Uterus (tissue), 4 donors: Measurements from ENCODE around the gene TMEM201. TPM values are rescaled to one million over a fixed set of nuclear protein-coding genes. Genes with fewer than 3 reads are reported as not detected.
A peak's percentile ranks its signal among the peaks of the same experiment; 100 is the strongest.

ENCODE experiments used
- DNase-seq, 2 donors: peaks; one replicate each; pipeline ENCODE4 v3.0.0-alpha.2; 2019 to 2020
- H3K27ac ChIP-seq, 2 donors: fragments of 200-600 bp; sonication (generic); 1 replicate in 1 of 2; 2 replicates in 1 of 2; pipeline ENCODE4 v1.5.1; 2016 to 2018
- H3K27me3 ChIP-seq, 2 donors: fragments of 200-600 bp; sonication (generic); one replicate each; pipeline ENCODE4 v1.5.1; 2018 to 2019; ENCODE audit warnings: control low read depth in 1 of 2
- H3K36me3 ChIP-seq, 2 donors: fragments of 200-600 bp; sonication (generic); one replicate each; pipeline ENCODE4 v1.5.1; 2019; ENCODE audit warnings: control low read depth in 1 of 2
- H3K4me1 ChIP-seq, 2 donors: fragments of 200-600 bp; sonication (generic); one replicate each; pipeline ENCODE4 v1.5.1; 2018 to 2019; ENCODE audit warnings: control low read depth in 1 of 2
- H3K4me3 ChIP-seq, 2 donors: fragments of 200-600 bp; sonication (generic); 1 replicate in 1 of 2; 2 replicates in 1 of 2; pipeline ENCODE4 v1.5.1; 2018 to 2019; ENCODE audit warnings: mild to moderate bottlenecking in 1 of 2
- H3K9me3 ChIP-seq, 2 donors: fragments of 200-600 bp; sonication (generic); one replicate each; pipeline ENCODE4 v1.5.1; 2019; ENCODE audit warnings: control low read depth in 1 of 2
- POLR2A ChIP-seq, 2 donors: fragments of 450-650 bp; IDR thresholded peaks; one replicate each; pipeline ENCODE4 v1.6.1; 2016; ENCODE audit warnings: antibody characterized with exemption in 2 of 2, mild to moderate bottlenecking in 1 of 2, moderate library complexity in 1 of 2
- intact Hi-C: fragments of 100-400 bp; cut with DNase I; formaldehyde crosslinking; loops from one replicate; pipeline ENCODE4 v1.15.1; 2023; ENCODE audit warnings: low total_unique reads
- total RNA-seq, 4 donors: library from RNA; depleted of rRNA in 3 of 4; stranded (reverse); fragments of >200 nt in 3 of 4; gene quantifications; one replicate each; pipeline versions ENCODE4 v1.1.0 to v1.2.4, GENCODE V29; 2014 to 2023
- TF ChIP-seq, protein P1 (sequence below), 4 experiments: fragments of 200-600 bp in 2 of 4; fragments of 450-650 bp in 2 of 4; sonication (generic) in 2 of 4; IDR thresholded peaks; one replicate each; pipeline ENCODE4 v1.5.1; 2016 to 2019; ENCODE audit warnings: antibody characterized with exemption in 4 of 4, mild to moderate bottlenecking in 2 of 4, moderate library complexity in 1 of 4
- donor health status: DM: yes; HTN: yes; CAD: no.

TMEM201 gene, protein sequence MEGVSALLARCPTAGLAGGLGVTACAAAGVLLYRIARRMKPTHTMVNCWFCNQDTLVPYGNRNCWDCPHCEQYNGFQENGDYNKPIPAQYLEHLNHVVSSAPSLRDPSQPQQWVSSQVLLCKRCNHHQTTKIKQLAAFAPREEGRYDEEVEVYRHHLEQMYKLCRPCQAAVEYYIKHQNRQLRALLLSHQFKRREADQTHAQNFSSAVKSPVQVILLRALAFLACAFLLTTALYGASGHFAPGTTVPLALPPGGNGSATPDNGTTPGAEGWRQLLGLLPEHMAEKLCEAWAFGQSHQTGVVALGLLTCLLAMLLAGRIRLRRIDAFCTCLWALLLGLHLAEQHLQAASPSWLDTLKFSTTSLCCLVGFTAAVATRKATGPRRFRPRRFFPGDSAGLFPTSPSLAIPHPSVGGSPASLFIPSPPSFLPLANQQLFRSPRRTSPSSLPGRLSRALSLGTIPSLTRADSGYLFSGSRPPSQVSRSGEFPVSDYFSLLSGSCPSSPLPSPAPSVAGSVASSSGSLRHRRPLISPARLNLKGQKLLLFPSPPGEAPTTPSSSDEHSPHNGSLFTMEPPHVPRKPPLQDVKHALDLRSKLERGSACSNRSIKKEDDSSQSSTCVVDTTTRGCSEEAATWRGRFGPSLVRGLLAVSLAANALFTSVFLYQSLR
- 10 to 100 TPM in 1 of 4 donors, 1 to 10 TPM in 1, under 1 TPM in 2; 0.29 to 20.2 (median 4.0) TPM for total RNA-seq

DNA sequence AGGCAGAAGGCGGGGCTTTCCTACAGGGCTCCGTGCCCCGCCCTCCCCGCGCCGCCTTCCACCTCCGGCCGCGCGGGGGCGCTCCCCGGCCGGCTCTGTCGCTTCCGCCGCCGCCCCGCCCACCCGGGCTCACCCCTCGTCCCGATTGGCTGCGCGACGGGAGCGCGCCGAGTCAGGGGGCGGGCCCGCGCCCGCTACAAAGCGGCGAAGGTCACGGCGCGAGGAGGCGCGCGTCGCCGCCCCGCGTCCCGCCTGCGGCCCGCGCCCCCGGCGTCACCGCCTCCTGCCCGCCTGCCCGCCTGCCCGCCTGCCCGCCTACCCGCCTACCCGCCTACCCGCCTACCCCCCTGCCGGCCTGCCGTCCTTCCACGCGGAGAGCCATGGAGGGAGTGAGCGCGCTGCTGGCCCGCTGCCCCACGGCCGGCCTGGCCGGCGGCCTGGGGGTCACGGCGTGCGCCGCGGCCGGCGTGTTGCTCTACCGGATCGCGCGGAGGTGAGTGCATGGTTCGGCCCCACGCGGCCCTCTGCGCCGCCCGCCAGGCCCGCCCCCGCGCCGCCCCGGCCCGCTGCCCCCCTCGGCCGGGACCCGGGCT lies at the start of gene TMEM201:
TMEM201 (plus strand) TSS at position 361 of the 593 bp plus-strand sequence; CDS start at position 381, 20 bp downstream.
- intact Hi-C loops = no loop called here
- Histone ChIP-seq H3K9me3 (no peaks in the 10 kb centered on the region), H3K27ac (peak within 1 kb of the TSS; percentile 66 to 79), H3K4me3 (peak within 1 kb of the TSS; percentile 31 to 85), H3K4me1 (peaks cover 0 to 6% of the 10 kb centered on the region in 2 donors), H3K27me3 (no peaks in the 10 kb centered on the region), H3K36me3 (no peaks in the 10 kb centered on the region)
- TF ChIP-seq, protein P1, sequence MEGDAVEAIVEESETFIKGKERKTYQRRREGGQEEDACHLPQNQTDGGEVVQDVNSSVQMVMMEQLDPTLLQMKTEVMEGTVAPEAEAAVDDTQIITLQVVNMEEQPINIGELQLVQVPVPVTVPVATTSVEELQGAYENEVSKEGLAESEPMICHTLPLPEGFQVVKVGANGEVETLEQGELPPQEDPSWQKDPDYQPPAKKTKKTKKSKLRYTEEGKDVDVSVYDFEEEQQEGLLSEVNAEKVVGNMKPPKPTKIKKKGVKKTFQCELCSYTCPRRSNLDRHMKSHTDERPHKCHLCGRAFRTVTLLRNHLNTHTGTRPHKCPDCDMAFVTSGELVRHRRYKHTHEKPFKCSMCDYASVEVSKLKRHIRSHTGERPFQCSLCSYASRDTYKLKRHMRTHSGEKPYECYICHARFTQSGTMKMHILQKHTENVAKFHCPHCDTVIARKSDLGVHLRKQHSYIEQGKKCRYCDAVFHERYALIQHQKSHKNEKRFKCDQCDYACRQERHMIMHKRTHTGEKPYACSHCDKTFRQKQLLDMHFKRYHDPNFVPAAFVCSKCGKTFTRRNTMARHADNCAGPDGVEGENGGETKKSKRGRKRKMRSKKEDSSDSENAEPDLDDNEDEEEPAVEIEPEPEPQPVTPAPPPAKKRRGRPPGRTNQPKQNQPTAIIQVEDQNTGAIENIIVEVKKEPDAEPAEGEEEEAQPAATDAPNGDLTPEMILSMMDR (IDR thresholded peaks at IDR 0.05) = peak; percentile 59 to 94 (median 86)
- TF ChIP-seq POLR2A (IDR thresholded peaks at IDR 0.05) = peak; percentile 56 to 80
- DNase-seq = peak; percentile 91 to 95

DNA sequence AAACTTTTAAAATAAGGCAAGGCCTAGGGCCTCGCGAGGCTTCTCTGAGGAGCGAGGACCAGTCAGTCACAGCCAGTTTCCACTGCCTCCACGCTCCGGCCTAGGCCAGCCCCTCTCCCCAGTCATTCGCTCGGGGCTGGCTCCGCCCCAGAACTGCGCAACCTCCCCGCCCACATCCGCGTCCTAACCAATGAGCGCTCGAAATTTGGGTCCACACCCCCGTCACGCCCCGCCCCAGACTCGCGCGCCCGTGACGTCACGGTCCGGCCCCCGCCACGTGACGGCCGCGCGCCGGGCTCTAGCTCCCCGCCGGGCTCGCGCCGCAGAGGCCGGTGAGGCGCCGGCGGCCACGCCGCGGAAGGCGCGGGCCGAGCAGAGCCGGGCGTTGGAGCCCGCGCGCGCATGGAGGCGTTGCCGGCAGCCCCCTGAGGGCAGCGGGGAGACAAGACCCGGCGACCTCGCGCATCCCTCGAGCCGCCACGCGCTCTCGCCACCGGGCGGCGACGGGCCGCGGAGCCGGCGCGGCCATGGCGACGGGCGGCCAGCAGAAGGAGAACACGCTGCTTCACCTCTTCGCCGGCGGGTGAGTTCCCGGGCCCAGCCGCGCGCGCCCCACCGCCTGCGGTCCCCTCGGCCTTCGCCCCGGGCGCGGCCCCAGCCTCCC lies 49.4 kb upstream of the TMEM201 start, which contains the start of gene SLC25A33:
SLC25A33 (plus strand) TSS at position 301 of the 664 bp plus-strand sequence; CDS start at position 528, 227 bp downstream.
- intact Hi-C loops = no loop called here

DNA sequence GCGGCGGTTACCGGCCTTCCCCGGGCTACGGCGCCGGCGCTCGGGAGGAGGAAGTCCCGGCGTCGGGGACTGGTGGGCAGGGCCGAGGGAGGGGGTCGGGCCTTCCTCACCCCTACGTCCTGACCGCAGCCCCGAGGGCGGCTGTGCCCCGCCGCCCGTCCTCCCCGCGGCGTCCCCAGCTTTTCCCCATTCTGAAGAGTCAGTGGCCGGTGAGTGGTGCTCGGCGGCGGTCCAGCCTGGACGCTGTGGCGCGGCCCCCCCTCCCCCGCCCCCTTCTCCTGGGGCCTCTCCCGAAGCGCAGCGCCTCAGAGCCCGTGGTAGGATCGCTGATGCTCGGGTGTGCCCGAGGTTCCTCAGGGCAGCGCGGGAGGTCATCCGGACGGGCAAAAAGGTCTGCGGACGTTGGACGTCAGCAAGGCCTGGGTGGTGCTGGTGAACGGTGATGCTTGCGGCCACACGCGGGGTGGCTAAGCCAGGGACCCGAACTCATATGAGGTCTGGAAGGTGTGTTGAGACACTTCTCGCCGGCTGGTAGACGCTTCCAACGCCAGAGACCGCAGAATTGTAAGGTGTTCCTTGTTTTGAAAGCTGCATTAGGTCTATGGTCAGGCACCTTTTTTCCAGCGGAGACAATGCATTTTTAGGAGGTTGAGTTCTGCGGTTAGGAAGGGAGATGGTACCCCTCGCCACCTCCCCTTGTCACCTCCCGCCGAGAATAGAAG lies 48.7 kb upstream of the TMEM201 start:
- Histone ChIP-seq H3K27me3 (no peaks in the 10 kb centered on the region), H3K9me3 (no peaks in the 10 kb centered on the region), H3K4me1 (no peaks in the 10 kb centered on the region), H3K36me3 (no peaks in the 10 kb centered on the region), H3K4me3 (peak overlapping the region; percentile 54 to 68), H3K27ac (peak overlapping the region; percentile 75 to 84)
- peak; percentile 39 to 60 for DNase-seq
- intact Hi-C loops = no loop called here
- TF ChIP-seq, protein P1 (IDR thresholded peaks at IDR 0.05) = no peak
- no peak for TF ChIP-seq POLR2A (IDR thresholded peaks at IDR 0.05)

More for the DNA sequence above, 49.4 kb upstream of the TMEM201 start, which contains the start of gene SLC25A33:
- Histone ChIP-seq H3K27me3 (no peaks in the 10 kb centered on the region), H3K4me1 (no peaks in the 10 kb centered on the region), H3K36me3 (no peaks in the 10 kb centered on the region), H3K4me3 (peak within 1 kb of the TSS; percentile 54 to 68), H3K9me3 (no peaks in the 10 kb centered on the region), H3K27ac (peak within 1 kb of the TSS; percentile 75 to 84)
- DNase-seq = peak; percentile 97 to 98
- peak; percentile 98 to 99 for TF ChIP-seq POLR2A (IDR thresholded peaks at IDR 0.05)
- TF ChIP-seq, protein P1 (IDR thresholded peaks at IDR 0.05) = peak in 1 of 4 experiments; percentile 24

DNA sequence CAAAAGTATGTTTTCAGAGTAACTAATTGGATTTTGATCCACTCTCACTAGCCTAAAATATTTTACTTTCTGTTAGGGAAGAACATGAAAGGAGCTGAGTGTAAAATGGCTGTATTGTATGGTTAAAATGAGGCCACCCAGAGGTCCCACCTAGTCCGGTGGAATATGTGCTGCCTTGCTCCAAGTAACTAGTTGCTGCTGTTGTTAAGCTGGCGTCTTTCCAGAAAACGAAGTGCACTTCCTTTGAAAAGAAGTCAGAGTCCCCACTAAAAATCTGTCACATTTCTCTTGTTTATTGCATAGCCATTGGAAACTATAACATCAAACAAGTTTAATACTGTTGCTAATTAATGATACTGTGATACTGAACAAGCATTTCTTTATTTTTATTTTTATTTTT lies 46.3 kb upstream of the TMEM201 start:
- TF ChIP-seq, protein P1 (IDR thresholded peaks at IDR 0.05) = no peak
- TF ChIP-seq POLR2A (IDR thresholded peaks at IDR 0.05) = no peak
- intact Hi-C loops = no loop called here
- Histone ChIP-seq H3K27me3 (no peaks in the 10 kb centered on the region), H3K36me3 (no peaks in the 10 kb centered on the region), H3K27ac (peak overlapping the region in 1 of 2 donors; percentile 8), H3K9me3 (no peaks in the 10 kb centered on the region), H3K4me3 (no peak overlapping the region), H3K4me1 (no peaks in the 10 kb centered on the region)
- DNase-seq = peak in 1 of 2 donors; percentile 42
